ENCODE measurements around the gene NUDCD3.

- TF ChIP-seq CTCF (IDR thresholded peaks at IDR 0.05) (no peak), POLR2A (IDR thresholded peaks at IDR 0.05) (no peak)
Measured at GRCh38 chr7:44380831-44381493, 109.5 kb downstream of the NUDCD3 start.
